ENCODE results near the gene CD99.
"Not testable (repeated sequence)": the region's sequence is repeated elsewhere in the genome, so short reads cannot be mapped to it uniquely, and the experiment has no call there.

The CD99 gene

DNA sequence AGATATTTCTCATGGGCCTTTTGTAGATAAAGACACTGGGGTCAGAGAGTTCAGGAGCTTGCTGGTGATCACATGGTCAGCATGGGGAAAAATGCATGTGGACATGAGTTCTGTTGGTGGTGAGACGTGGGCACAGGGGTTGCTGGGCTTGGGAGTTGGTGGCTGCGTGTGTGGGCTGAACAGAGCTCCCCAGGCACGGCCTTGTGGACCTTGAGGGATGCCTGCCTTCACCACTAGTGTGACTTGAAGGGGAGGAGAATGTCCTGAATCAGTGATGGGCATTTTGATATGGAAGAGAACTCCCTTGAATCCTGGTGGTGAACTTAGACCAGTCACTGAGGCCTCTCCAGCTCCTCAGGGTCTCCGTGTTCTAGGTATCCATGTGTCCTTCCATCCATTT lies 8.9 kb downstream of the CD99 start:
- no peak for DNase-seq (ENCODE audit: low spot score)

DNA sequence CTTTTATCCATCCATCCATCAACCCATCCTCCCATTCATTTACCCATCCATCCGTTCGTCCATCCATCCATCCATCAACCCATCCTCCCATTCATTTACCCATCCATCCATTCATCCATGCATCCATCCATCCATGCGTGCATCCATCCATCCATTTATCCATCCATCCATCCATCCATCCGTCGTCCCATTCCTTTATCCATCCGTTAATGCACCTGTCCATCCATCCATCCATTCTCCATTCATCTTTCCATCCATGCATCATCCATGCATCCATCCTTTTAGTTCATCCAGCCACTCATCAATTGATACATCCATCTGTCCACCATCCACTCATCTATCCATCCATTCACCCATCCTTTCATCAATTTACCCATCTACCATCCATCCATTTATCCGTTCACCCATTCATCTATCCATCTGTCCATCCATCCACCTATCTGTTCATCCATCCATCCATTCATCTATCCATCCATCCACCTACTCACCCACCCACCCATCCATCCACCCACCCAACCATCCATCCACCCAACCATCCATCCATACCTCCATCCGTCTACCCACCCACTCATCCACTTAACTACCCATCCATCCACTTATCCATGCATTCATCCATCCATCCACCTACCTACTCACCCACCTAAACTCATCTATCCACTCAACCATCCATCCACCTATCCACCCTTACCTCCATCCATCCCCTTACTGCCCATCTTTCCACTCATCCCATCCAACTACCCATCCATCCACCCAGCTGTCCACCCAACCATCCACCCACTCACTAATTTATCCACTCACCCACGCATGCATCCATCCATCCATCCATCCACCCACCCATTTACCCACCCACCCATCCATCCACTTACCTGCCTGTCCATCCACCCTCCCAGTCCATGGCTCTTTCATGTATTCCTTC lies 9.6 kb downstream of the CD99 start:
- DNase-seq (ENCODE audit: low spot score), result no peak

DNA sequence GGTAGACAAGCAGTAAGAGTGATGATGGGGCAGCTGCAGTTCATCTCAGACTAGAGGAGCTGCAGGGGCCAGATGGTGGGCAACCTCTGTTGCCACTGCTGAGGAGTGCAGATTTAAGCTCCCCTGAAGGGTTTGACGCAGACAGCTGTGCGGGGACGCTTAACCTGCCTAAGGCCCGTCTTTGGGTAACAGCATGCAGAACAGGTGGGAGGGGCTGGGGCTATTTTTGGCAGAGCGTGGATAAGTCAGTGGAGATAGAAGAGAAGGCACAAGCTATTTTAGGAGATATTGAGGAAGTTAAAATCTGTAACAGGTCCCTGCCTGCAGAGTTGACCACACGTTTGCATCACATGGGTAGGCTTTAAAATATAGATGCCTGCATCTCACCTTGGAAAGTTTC lies 10.5 kb downstream of the CD99 start:
- DNase-seq (ENCODE audit: low spot score), result no peak

DNA sequence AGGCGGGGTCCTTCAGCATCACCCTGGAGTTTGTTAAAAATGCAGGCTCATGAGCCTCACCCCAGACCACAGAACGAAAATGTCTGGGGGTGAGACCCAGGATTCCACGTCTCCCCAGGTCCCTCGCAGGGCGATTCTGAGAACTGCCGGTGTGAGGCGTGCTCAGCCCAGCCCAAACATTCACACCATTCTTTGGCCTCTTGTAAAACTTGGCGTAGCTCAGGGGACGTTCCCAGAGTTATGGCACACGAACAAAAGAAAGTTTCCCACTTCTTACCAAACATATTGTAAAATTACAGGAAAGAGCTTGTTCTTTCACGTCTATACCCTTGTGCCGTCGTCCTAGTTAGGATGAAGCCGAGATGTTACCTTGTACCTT lies 12.9 kb downstream of the CD99 start:
- no peak for DNase-seq (ENCODE audit: low spot score)

DNA sequence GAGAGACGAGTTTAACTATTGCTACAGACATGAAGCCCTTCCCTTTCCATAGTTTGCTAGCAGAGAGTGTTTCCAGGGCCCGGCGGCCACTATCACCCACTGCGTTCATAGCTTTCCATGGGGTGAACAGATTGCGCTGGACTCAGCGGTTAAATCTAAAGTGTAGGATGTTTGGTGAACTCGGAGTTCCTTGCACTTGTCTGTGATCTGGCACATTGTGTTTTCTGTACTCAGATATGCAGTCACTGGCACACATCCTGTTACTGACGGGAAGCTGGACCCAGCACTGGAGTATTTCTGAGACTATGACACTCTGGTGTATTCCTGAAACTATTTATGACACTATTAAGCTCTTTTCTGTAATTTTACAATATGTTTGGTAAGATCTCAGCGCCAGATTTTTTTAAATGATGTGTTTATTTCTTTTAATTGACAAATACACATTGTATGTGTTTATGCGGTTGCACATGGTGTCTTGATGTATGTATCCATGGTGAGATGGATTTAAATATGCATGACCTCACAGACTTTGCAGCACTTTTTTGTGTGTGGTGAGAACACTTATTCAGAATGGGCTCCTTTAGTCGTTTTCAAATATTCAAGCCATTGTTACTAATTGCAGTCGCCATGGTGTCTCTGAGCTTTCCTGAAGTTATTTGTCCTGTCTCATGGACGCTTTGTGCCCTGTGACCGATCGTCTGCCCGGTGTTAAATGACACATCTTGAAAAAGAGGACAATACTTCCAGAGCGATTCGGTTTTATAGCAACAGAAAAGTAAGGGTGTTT lies 14.1 kb downstream of the CD99 start:
- no peak for DNase-seq (ENCODE audit: low spot score)

DNA sequence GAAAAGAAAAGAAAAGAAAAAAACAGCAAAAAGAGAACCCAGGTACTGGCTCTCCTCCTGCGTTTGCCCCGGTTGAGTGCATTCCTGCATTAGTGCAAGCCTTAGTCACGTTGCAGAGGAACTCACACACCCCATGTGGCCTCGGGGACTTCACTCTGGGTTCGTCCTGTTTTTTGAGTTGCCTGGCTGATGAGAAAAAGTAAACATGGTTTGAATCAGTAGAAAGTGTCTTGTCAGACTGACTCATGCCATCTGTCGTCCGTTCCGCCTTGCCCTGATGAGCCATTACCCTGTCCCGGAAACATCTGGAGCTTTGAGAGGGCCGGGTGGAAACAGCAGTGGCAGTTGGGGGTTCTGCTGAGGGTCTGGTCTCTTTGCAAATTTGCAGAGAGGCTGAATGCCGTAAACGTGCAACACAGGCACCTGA lies 16.3 kb downstream of the CD99 start:
- DNase-seq (ENCODE audit: low spot score), result peak; percentile 57

DNA sequence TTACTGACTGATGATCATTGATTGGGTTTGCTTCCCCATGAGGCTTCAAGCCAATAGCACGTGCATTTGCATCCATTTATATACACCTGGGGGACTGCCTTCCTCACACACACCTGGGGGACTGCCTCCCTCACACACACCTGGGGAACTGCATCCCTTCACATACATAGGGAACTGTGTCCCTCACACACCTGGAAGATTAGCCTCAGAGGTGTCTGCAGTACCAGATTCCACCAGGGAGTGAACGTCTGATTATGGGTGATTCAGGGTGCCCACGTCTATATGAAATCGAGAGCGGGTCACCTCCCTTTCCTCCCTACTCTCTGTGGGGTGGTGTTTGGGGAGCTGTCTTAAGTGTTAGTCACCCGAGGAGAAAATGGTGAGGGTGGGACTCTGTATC lies 16.9 kb downstream of the CD99 start:
- no peak for DNase-seq (ENCODE audit: low spot score)

DNA sequence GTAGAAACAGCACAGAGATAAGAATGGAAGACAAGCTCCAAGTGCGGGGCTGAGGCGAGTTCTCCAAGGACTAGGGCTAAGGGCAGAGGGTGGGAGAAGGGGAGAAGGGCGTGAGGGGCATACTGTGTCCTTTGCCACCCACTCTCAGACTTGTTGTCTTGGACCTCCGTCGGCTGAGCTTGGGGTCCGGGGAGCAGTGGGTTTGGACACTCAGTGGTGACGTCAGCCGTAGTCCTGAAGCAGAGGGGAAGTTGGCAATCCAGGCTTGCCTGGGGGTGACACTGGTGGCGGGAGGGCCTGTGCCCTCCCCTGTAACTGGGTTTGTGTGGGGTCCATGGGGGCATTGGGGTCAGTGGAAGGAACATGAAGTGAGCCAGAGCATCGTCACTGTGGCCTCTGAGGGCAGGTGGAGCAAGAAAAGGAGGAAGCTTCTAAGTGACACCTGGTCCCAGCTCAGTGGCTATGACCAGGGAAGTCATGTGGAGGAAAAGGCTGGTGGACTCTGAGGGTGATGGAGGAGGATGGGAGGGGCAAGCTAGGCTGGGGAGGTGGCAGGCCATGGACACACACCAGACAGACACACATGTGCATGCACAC lies 17.6 kb downstream of the CD99 start:
- no peak for DNase-seq (ENCODE audit: low spot score)

DNA sequence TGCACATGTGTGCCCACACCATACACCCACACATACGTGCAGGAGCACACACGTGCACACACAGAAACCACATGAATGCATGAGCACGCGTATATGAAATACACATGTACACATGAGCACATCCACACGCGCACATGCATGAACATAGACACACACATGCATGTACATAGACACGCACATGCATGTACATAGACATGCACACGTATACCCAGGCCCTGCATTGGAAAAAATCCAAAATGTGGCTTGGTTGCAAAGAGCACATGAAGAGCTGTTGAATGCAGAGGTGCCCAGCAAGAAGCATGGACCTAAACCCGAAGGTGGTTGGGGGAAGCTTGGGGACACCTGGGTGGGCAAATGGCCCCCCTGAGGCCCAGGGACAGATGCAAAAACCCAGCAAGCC lies 18.5 kb downstream of the CD99 start:
- DNase-seq (ENCODE audit: low spot score), result no peak

DNA sequence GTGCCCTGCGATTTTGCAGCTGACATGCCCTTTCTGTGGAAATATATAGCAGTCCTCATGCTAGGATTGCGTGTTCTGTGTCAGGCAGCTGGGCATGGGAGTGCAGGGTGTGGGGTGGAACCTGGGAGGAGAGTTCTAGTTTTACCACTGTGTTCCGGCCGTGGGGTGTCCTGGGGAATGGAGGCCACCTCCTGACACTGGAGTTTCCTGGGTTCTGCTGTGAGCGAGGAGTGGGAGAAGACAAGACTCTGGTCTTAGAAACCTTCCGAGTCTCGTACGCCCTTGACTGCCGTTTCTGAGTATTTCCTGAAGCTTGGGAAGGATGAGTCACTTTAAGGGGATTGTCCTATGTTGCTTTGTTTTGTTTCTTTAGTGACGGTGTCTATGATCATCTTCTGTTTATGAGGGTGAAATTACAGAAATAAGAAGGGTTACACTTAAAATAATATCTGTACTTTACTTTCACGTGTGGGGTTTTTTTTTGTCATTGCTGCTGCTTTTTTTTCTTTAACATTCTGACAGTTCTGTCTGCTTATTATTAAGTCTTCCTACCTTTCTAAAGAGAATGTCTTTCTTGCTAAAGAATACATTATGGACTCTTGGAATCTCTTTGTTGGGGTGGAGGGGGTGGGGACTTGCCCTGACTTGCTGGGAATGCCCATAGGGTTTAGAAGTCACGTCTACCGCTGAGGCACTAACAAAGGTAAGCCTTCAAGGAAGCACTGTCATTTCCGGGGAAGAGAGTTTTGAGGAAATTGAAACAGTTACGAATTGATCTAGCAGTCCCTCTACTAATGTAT lies 19.1 kb downstream of the CD99 start:
- DNase-seq (ENCODE audit: low spot score), result no peak

DNA sequence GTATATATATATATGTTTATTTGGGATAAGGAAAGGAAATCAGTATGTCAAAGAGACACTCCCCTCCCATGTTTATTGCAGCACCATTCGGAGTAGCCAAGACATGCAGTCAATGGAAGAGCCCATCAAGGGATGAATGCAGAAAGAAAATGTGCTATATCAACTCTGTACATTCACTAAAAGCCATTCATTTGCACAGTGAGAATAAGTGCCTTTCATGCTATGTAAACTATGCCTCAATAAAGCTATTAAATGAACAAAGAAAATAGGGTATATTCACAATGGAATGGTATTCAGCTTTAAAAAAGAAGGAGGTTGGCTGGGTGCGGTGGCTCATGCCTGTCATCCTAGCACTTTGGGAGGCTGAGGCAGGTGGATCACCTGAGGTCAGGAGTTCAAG lies 20.3 kb downstream of the CD99 start:
- no peak for DNase-seq (ENCODE audit: low spot score)

DNA sequence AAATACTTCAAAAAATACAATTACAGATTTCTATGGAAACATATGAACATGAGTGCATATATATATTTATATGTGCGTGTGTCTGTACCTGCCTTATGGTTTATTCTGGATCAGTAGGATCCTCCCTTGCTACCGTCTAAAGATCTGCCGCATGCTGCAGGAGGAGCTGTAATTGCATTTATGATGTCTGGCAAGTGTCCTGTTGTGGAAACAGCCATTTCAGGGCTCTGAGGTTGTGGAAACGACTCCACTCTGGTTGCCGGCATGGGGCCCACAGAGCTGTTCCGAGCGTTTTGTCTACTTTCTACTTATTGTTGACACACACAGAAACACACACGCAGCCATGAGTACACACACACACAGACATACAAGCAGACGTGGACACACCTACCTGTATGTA lies 21.3 kb downstream of the CD99 start:
- no peak for DNase-seq (ENCODE audit: low spot score)

DNA sequence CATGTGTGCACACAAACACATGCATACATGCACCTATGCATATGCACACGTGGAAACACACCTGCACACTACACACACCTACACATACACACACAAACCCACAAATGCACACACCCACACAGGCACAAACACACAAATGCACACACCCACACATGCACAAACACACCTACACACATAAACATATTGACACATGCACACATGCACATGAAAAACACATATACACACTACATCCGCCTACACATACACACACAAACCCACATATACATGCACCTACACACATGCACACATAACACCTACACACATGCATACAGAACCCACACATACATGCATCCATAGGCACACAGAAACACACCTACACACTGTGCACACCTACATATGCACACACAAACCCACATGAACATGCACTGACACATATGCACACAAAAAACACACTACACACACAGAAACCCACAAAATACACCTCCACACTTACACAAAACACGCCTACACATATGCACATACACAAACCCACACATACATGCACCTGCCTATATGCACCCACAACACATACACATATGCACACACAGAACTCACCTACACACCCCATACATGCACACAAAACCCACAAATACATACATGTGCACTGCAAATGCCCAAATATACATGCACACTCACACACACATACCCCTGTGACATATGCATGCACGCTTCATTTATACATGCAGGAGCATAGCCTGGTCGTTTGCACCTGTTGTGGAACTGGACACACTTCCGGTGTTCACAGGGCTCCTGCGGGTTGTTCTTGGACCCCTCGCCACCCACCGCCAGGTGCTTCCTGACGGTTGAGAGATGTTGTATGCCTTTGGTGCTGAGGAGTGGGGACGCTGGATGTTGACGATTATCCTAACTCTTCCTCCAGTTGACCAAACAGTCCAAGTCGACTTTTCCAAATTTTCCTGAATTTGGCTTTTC lies 22.1 kb downstream of the CD99 start:
- DNase-seq (ENCODE audit: low spot score), result no peak

DNA sequence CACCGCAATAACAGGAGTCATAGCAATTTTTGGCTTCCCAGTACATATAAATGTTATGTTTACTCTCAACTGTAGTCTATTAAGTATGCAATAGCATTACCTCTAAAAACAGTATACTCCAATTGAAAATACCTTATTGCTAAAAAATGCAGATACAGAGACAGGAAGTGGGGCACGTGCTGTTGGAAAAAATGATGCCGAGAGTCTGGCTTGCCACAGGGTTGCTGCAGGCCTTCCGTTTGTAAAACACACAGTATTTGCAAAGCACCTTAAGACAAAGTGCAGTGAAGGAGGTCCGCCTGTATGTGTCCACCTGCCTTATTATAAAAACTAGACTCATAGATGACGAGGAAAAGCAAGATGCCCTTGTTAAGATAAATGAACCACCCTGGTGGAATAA lies 23.5 kb downstream of the CD99 start:
- DNase-seq (ENCODE audit: low spot score), result no peak

DNA sequence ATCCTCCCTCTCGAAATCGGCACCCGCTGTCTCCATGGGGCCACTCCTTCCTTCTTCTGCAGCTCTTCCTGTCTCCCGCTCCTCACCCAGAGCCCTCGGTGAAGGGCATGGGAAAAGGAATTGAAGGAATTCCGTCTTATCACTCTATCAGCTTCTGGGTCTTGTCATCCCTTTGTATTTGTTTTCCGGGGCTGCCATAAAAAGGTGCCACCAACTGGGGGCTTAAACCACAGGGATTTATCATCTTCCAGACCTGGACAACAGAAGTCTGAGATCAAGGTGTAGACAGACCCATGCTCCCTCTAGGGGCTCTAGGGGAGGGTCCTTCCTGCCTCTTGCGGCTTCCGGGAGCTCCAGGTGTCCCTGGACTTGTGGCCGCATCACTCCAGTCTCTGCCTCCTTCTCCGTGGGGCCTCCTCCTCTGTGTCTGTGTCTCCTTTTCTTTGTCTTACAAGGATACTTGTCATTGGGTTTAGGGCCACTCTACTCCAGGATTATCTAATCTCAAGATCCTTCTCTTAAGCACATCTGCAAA lies 24.0 kb downstream of the CD99 start:
- DNase-seq (ENCODE audit: low spot score), result no peak

DNA sequence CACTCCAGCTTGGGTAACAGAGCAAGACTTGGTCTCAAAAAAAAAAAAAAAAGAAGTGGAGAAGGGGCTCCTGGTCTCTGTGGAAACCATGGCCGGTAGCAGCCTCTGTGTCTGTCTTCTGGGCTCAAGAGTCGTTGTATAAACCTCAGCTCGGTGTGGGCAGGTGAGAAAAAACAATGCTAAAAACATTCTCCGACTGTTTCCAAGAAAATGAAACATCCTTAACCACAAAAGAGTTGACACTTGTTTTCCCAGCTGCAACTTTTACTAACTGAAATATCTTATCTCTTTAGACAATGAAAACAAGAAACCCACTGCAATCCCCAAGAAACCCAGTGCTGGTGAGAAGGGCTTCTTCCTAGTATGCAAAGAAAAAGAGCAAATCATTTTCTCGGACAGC lies 26.2 kb downstream of the CD99 start:
- DNase-seq (ENCODE audit: low spot score), result no peak

DNA sequence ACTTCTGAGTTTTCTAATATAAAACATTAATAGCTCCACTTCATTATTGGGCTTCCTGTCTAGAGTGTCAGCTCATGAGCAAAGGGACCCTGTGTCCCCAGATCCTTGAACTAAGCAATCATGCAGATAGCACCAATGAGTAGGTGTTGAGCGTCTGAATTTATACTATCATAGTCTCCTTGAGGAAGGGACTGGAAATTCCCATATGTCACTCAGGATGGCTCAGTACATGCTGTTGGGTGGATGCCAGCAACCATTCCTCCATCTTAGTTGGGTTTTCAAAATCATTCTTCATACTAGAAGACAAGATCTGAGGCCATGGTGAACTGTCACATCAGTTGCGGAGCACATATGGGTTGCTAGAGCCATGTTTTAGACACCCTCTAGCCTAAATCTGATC lies 27.7 kb downstream of the CD99 start:
- no peak for DNase-seq (ENCODE audit: low spot score)

DNA sequence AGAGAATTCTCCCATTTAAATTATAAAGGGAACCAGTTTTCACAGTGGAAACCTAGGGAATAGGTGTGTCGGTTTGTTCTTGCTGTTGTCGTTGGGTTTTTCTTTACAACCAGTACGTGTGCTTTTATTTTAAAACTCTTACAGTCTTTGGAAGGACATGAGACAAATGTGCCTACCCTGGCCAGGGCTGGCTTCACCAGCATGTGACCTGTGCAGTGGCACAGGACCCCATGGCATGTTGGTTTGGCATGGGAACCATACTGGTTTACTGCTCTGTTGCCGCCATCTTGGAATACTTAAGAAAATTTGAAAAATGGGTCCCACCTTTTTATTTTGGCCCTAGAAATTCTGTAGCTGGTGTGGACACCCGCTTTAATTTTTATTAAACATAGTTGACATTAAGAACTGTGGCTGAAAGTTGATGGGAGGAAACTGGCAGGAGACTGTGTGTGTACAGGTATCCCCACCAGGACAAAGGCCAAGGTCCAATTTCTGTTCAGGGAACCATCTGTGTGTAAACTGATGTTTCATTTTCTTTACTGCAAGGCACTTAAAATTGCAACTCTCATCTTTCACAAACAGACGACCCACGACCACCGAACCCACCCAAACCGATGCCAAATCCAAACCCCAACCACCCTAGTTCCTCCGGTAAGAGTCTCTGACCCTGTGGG lies 28.8 kb downstream of the CD99 start:
- no peak for DNase-seq (ENCODE audit: low spot score)

DNA sequence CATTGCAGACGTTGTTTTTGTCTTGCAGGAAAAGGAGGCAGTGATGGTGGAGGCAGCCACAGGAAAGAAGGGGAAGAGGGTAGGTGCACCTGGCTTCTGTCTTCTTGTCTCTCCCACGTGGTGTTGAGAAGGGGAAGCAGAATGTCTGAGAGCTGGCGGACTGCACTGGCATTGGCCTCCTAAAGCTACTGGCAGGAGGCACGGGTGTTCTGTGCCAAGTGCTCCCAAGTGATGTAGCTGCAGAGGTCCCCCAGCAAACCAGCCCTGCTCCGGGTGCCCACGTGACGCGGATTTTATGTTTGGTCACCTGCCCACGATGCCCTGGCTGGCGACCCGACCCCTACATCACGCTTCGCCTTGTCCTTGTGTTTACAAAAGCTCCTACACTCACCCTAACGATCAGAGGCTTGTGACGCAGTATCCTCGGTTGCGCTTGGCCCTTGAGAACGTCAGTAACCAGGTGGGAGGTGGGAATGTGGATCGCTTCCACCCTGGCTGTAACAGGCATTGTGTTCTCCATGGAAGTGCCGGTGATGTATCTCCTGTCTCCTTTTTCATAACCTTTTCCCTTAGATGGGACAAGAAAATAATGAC lies 32.3 kb downstream of the CD99 start:
- DNase-seq (ENCODE audit: low spot score), result no peak

DNA sequence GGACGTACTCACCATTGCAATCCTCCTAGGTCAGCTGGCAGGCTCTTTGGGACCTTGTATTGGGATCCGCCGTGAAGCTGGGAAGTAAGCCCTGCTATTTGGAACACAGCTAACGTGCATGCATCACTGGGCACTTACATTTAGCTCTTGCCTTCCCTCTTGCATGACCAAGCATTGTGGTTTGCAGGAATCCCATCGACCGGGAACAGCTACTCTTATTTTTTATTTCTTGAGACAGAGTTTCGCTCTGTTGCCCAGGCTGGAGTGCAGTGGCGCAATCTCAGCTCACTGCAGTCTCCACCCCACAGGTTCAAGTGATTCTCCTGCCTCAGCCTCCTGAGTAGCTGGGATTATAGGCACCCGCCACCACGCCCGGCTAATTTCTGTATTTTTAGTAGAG lies 36.2 kb downstream of the CD99 start:
- DNase-seq (ENCODE audit: low spot score), result not testable (repeated sequence)

Data from ecto neural progenitor cell (in vitro differentiated cells).